Vagina (tissue), 2 donors: ENCODE measurements around the gene IZUMO1.

Experiments used
- CTCF ChIP-seq, 3 experiments: fragments of 450-650 bp in 2 of 3; fragments of 200-600 bp in 1 of 3; sonication (generic) in 1 of 3; IDR thresholded peaks; one replicate each; pipeline ENCODE4 v1.5.1; 2017 to 2019; ENCODE audit warnings: antibody characterized with exemption in 3 of 3, mild to moderate bottlenecking in 2 of 3, moderate library complexity in 2 of 3
- POLR2A ChIP-seq, 2 donors: fragments of 450-650 bp; IDR thresholded peaks; one replicate each; pipeline ENCODE4 v1.6.1; 2017; ENCODE audit warnings: antibody characterized with exemption in 2 of 2, mild to moderate bottlenecking in 2 of 2, moderate library complexity in 2 of 2
- POLR2AphosphoS5 ChIP-seq, 2 donors: sonication (generic); formaldehyde crosslinking; IDR thresholded peaks; one replicate each; pipeline ENCODE4 v1.9.0; 2017; ENCODE audit warnings: antibody characterized with exemption in 2 of 2, mild to moderate bottlenecking in 2 of 2, low read depth in 1 of 2; ENCODE audit not compliant: insufficient read depth in 1 of 2

DNA sequence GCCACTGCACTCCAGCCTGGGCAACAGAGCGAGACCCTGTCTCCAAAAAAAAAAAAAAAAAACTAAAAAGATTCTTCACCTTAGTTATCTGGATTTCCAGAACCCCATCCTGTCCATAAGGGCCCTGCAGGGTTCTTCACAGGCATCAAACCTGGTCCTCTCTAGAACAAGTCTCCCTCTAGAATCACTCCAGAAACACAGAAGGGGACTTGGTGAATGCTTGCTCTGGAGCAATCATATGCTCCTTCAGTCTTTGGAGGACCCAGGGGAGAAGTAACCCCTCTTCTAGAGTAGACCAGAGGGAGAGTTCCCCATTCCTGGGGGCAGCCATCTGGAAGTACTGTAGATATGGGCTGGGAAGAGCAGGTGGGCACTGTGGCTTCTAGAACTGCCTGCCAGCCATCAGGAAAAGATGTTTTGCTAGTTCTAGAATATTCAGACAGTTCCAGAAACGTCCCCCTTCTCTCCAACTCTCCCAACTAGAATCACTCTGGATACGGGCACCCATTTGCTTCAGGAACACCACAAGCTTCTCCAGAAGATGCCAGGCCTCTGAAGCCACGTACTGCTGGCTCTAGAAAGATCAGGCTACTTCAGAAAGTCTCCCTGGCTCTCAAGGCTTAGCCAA is 3.0 kb upstream of the IZUMO1 start:
- no peak for TF ChIP-seq POLR2A (IDR thresholded peaks at IDR 0.05)
- TF ChIP-seq CTCF (IDR thresholded peaks at IDR 0.05) = no peak
- no peak for TF ChIP-seq POLR2AphosphoS5 (IDR thresholded peaks at IDR 0.05; ENCODE audit: insufficient read depth in 1 of 2, low read depth in 1 of 2)
